Neural progenitor cell (in vitro differentiated cells): ENCODE data around the gene MIGA1.

Source experiments
- EZH2 ChIP-seq: fragments of 200-600 bp; sonication (generic); IDR thresholded peaks from 2 replicates; pipeline ENCODE4 v1.6.1; 2017; ENCODE audit warnings: antibody characterized with exemption, mild to moderate bottlenecking, moderate library complexity
- EZH2phosphoT487 ChIP-seq: fragments of 200-600 bp; sonication (generic); IDR thresholded peaks from 2 replicates; pipeline ENCODE4 v1.6.1; 2017; ENCODE audit warnings: antibody characterized with exemption
- TF ChIP-seq, protein P1 (sequence below): fragments of 200-600 bp; sonication (generic); IDR thresholded peaks from 2 replicates; pipeline ENCODE4 v1.5.1; 2017; ENCODE audit warnings: antibody characterized with exemption, mild to moderate bottlenecking

GRCh38 chr1:77762072-77762476 is 17.4 kb upstream of the MIGA1 start:
- TF ChIP-seq, protein P1, sequence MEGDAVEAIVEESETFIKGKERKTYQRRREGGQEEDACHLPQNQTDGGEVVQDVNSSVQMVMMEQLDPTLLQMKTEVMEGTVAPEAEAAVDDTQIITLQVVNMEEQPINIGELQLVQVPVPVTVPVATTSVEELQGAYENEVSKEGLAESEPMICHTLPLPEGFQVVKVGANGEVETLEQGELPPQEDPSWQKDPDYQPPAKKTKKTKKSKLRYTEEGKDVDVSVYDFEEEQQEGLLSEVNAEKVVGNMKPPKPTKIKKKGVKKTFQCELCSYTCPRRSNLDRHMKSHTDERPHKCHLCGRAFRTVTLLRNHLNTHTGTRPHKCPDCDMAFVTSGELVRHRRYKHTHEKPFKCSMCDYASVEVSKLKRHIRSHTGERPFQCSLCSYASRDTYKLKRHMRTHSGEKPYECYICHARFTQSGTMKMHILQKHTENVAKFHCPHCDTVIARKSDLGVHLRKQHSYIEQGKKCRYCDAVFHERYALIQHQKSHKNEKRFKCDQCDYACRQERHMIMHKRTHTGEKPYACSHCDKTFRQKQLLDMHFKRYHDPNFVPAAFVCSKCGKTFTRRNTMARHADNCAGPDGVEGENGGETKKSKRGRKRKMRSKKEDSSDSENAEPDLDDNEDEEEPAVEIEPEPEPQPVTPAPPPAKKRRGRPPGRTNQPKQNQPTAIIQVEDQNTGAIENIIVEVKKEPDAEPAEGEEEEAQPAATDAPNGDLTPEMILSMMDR = no peak
- TF ChIP-seq EZH2 = no peak
- no peak for TF ChIP-seq EZH2phosphoT487
